CD4-positive, alpha-beta T cell treated with Interleukin-4 for 1 hour (primary cell): Measurements from ENCODE around the gene OR2L3.
"Not testable (repeated sequence)": the region's sequence is repeated elsewhere in the genome, so short reads cannot be mapped to it uniquely, and the experiment has no call there.

ENCODE experiments used
- DNase-seq, 2 donors: peaks; one replicate each; pipeline ENCODE4 v3.0.0-alpha.2; 2020 to 2022

The OR2L3 gene

GRCh38 chr1:248046536-248046935 lies at the start of gene OR2L3:
Gene OR2L3, plus strand, starts transcription at chr1:248046836. Its CDS starts 13,846 bp downstream, at chr1:248060682.
- DNase-seq: no peak

- no peak for DNase-seq
Observed at GRCh38 chr1:247998811-247999210, 47.8 kb upstream of the OR2L3 start.

GRCh38 chr1:248000169-248000568 lies 46.5 kb upstream of the OR2L3 start:
- no peak for DNase-seq

- DNase-seq: no peak
Observed at GRCh38 chr1:248007778-248008177, 38.9 kb upstream of the OR2L3 start.

GRCh38 chr1:248009681-248010080 lies 37.0 kb upstream of the OR2L3 start:
- DNase-seq: no peak

GRCh38 chr1:248013229-248013710 lies 33.4 kb upstream of the OR2L3 start, which contains the start of gene OR2L5:
Gene OR2L5, plus strand, starts transcription at chr1:248013660. Its CDS starts 8,288 bp downstream, at chr1:248021948.
- no peak for DNase-seq

GRCh38 chr1:248015803-248016202 lies 30.8 kb upstream of the OR2L3 start:
- DNase-seq: no peak

GRCh38 chr1:248029770-248030169 lies 16.9 kb upstream of the OR2L3 start, which contains the start of gene OR2L2:
Gene OR2L2, plus strand, starts transcription at chr1:248030070. Its CDS starts 8,198 bp downstream, at chr1:248038268.
- no peak for DNase-seq

GRCh38 chr1:248045209-248045608 lies 1.4 kb upstream of the OR2L3 start:
- DNase-seq: no peak

GRCh38 chr1:248047008-248047407 lies 372 bp downstream of the OR2L3 start:
- DNase-seq: no peak

- DNase-seq: no peak
Observed at GRCh38 chr1:248054671-248055070, 8.0 kb downstream of the OR2L3 start.

GRCh38 chr1:248055261-248055660 lies 8.6 kb downstream of the OR2L3 start:
- DNase-seq: no peak

- no peak for DNase-seq
Observed at GRCh38 chr1:248065071-248065470, 18.4 kb downstream of the OR2L3 start.

- DNase-seq: no peak
Observed at GRCh38 chr1:248065604-248066003, 19.0 kb downstream of the OR2L3 start.

GRCh38 chr1:248083864-248084263 lies 37.2 kb downstream of the OR2L3 start:
- DNase-seq: not testable (repeated sequence)

- no peak for DNase-seq
Observed at GRCh38 chr1:248094884-248095283, 48.2 kb downstream of the OR2L3 start, which contains the start of gene OR2L13. Gene OR2L13, plus strand, starts transcription at chr1:248095184. Its CDS starts 4,192 bp downstream, at chr1:248099376.

GRCh38 chr1:248098529-248098928 lies 51.9 kb downstream of the OR2L3 start:
- DNase-seq: no peak

GRCh38 chr1:248102847-248103246 lies 56.2 kb downstream of the OR2L3 start:
- no peak for DNase-seq

GRCh38 chr1:248111157-248111556 lies 64.5 kb downstream of the OR2L3 start:
- no peak for DNase-seq
